Loucy (cell line): ENCODE data around the gene GAPDHS.

ENCODE experiments used
- H2AFZ ChIP-seq: fragments of 200-600 bp; sonication (generic); 2 replicates; pipeline ENCODE4 v1.6.0; 2016; ENCODE audit warnings: antibody characterized with exemption, mild to moderate bottlenecking, low read length, moderate library complexity
- H3F3A ChIP-seq: fragments of 200-600 bp; 2 replicates; pipeline ENCODE4 v1.6.0; 2016; ENCODE audit warnings: antibody characterized with exemption, low read depth, mild to moderate bottlenecking
- H3K27me3 ChIP-seq: fragments of 200-600 bp; sonication (generic); 2 replicates; pipeline ENCODE4 v1.6.1; 2014; ENCODE audit warnings: low read length, mild to moderate bottlenecking; ENCODE audit not compliant: insufficient read depth, poor library complexity, severe bottlenecking
- H3K36me3 ChIP-seq: fragments of 200-600 bp; sonication (generic); 2 replicates; pipeline ENCODE4 v1.6.1; 2016; ENCODE audit warnings: low read length; ENCODE audit not compliant: insufficient read depth
- H3K4me1 ChIP-seq: fragments of 200-600 bp; sonication (generic); 2 replicates; pipeline ENCODE4 v1.5.1; 2014; ENCODE audit warnings: low read length, mild to moderate bottlenecking; ENCODE audit not compliant: insufficient read depth, poor library complexity, severe bottlenecking
- H3K4me2 ChIP-seq: fragments of 200-600 bp; sonication (generic); 2 replicates; pipeline ENCODE4 v1.6.0; 2014; ENCODE audit warnings: antibody characterized with exemption, low read length, low read depth, mild to moderate bottlenecking; ENCODE audit not compliant: poor library complexity, severe bottlenecking
- H3K4me3 ChIP-seq: fragments of 200-600 bp; sonication (generic); 2 replicates; pipeline ENCODE4 v1.5.1; 2014; ENCODE audit warnings: low read length, mild to moderate bottlenecking, mixed read lengths; ENCODE audit not compliant: poor library complexity, severe bottlenecking
- H3K79me2 ChIP-seq: fragments of 200-600 bp; sonication (generic); 2 replicates; pipeline ENCODE4 v1.6.1; 2014; ENCODE audit warnings: low read length; ENCODE audit not compliant: insufficient read depth
- H3K9ac ChIP-seq: fragments of 200-600 bp; sonication (generic); 2 replicates; pipeline ENCODE4 v1.6.0; 2014; ENCODE audit warnings: mild to moderate bottlenecking, low read depth, low read length, moderate library complexity; ENCODE audit not compliant: poor library complexity, severe bottlenecking
- H3K9me2 ChIP-seq: fragments of 200-600 bp; sonication (generic); replicated peaks from 2 replicates; pipeline ENCODE4 v1.6.1; 2016; ENCODE audit warnings: low read depth, low read length, mixed read lengths
- H3K9me3 ChIP-seq: fragments of 200-600 bp; sonication (generic); 2 replicates; pipeline ENCODE4 v1.6.1; 2014; ENCODE audit warnings: mild to moderate bottlenecking, antibody characterized with exemption, low read length, low read depth; ENCODE audit not compliant: insufficient read depth
- H4K20me1 ChIP-seq: fragments of 200-600 bp; sonication (generic); 2 replicates; pipeline ENCODE4 v1.6.0; 2014; ENCODE audit warnings: antibody characterized with exemption, low read length, mild to moderate bottlenecking; ENCODE audit not compliant: insufficient read depth, poor library complexity, severe bottlenecking
- EZH2phosphoT487 ChIP-seq: fragments of 200-600 bp; IDR thresholded peaks from 2 replicates; pipeline ENCODE4 v1.6.1; 2018; ENCODE audit warnings: antibody characterized with exemption, mild to moderate bottlenecking, moderate library complexity, borderline replicate concordance
- TF ChIP-seq, protein P1 (sequence below): fragments of 200-600 bp; sonication (generic); conservative IDR thresholded peaks from 2 replicates; pipeline ENCODE4 v1.5.1; 2014; ENCODE audit warnings: mild to moderate bottlenecking, antibody characterized with exemption, low read length

Gene GAPDHS

DNA sequence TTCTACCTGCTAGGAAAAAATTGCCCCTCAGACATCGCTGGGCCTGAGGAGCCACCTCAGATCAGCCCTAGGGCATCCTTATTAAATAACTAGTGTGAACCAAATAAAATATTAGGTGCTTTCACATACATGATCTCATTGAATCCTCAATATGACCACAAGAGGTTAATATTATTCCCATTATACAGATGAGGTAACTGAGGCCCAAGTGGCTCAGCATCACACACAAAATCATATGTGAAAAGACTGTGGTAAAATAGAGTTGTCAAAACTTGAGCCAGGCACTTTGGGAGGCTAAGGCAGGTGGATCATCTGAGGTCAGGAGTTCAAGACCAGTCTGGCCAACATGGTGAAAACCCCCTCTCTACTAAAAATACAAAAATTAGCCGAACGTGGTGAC, 16.9 kb upstream of the GAPDHS start:
- no peak for TF ChIP-seq EZH2phosphoT487
- TF ChIP-seq, protein P1, sequence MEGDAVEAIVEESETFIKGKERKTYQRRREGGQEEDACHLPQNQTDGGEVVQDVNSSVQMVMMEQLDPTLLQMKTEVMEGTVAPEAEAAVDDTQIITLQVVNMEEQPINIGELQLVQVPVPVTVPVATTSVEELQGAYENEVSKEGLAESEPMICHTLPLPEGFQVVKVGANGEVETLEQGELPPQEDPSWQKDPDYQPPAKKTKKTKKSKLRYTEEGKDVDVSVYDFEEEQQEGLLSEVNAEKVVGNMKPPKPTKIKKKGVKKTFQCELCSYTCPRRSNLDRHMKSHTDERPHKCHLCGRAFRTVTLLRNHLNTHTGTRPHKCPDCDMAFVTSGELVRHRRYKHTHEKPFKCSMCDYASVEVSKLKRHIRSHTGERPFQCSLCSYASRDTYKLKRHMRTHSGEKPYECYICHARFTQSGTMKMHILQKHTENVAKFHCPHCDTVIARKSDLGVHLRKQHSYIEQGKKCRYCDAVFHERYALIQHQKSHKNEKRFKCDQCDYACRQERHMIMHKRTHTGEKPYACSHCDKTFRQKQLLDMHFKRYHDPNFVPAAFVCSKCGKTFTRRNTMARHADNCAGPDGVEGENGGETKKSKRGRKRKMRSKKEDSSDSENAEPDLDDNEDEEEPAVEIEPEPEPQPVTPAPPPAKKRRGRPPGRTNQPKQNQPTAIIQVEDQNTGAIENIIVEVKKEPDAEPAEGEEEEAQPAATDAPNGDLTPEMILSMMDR: no peak
- Histone ChIP-seq H3K36me3 (no peaks in the 10 kb centered on the region), H3K4me3 (no peak overlapping the region), H2AFZ (no peak overlapping the region), H4K20me1 (no peaks in the 10 kb centered on the region), H3K79me2 (no peaks in the 10 kb centered on the region), H3K9me2 (no peaks in the 10 kb centered on the region), H3K4me2 (no peak overlapping the region), H3K9ac (no peak overlapping the region), H3K9me3 (no peaks in the 10 kb centered on the region), H3F3A (no peaks in the 10 kb centered on the region), H3K4me1 (no peaks in the 10 kb centered on the region), H3K27me3 (no peaks in the 10 kb centered on the region)

DNA sequence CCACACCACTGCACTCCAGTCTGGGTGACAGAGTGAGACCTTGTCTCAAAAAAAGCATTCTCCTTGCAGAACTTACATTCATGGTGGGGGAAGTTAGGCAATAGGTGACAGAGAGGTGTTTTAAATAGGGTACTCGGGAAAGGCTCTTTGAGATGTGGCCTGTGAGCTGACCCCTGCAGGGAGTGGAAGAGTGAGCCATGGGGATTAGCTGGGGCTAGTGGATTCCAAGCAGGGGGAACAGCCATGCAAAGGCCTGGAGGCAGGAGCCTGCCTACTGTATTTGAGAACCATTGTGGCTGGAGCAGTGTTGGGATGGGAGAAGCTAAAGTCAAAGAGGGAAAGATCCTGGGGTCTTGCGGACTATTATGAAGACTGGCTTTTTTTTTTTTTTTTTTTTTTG, 15.9 kb upstream of the GAPDHS start:
- H3K27me3 ChIP-seq: no peaks in the 10 kb centered on the region
- no peaks in the 10 kb centered on the region for H3K36me3 ChIP-seq
- no peak overlapping the region for H3K4me3 ChIP-seq
- H3K4me2 ChIP-seq: no peak overlapping the region
- H3K9ac ChIP-seq: no peak overlapping the region
- no peaks in the 10 kb centered on the region for H3F3A ChIP-seq
- H2AFZ ChIP-seq: no peak overlapping the region
- no peaks in the 10 kb centered on the region for H3K79me2 ChIP-seq
- TF ChIP-seq, protein P1: no peak
- no peak for TF ChIP-seq EZH2phosphoT487
- no peaks in the 10 kb centered on the region for H3K4me1 ChIP-seq
- H4K20me1 ChIP-seq: no peaks in the 10 kb centered on the region
- H3K9me3 ChIP-seq: no peaks in the 10 kb centered on the region
- no peaks in the 10 kb centered on the region for H3K9me2 ChIP-seq

DNA sequence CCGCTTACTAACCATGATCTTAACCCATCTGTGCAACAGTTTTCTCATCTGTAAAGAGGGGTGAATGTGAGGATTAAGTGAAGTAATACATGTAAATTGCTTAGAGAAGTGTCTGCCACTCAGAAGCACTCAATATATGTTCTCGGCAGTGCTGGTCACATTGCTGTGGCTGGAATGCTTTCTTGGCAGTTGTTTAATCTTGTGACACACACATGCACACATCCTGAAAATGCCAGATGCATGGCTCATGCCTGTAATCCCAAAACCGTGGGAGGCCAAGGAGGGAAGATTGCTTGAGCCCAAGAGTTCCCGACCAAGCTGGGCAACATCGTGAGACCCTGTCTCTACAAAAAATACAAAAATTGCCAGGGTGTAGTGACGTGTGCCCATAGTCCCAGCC, 14.9 kb upstream of the GAPDHS start:
- no peaks in the 10 kb centered on the region for H3K27me3 ChIP-seq
- no peak overlapping the region for H3K4me2 ChIP-seq
- H3K4me1 ChIP-seq: no peaks in the 10 kb centered on the region
- TF ChIP-seq EZH2phosphoT487: no peak
- TF ChIP-seq, protein P1: no peak
- no peaks in the 10 kb centered on the region for H3K9me2 ChIP-seq
- H3K9me3 ChIP-seq: no peaks in the 10 kb centered on the region
- no peaks in the 10 kb centered on the region for H3K36me3 ChIP-seq
- no peaks in the 10 kb centered on the region for H4K20me1 ChIP-seq
- no peak overlapping the region for H2AFZ ChIP-seq
- no peaks in the 10 kb centered on the region for H3K79me2 ChIP-seq
- H3F3A ChIP-seq: no peaks in the 10 kb centered on the region
- no peak overlapping the region for H3K9ac ChIP-seq
- H3K4me3 ChIP-seq: no peak overlapping the region
